Esophagus squamous epithelium (tissue), 5 donors: ENCODE results near the gene NUP210. TPM values are rescaled to one million over a fixed set of nuclear protein-coding genes. Genes with fewer than 3 reads are reported as not detected.

ENCODE experiments used
- DNase-seq: peaks from one replicate; lab custom pipeline; 2025; lab: John Stamatoyannopoulos, UW
- H3K27ac ChIP-seq, 4 donors: fragments of 200-600 bp; sonication (generic); one replicate each; pipeline ENCODE4 v1.5.1; 2016 to 2019; ENCODE audit warnings: mild to moderate bottlenecking in 1 of 4
- H3K27me3 ChIP-seq, 4 donors: fragments of 200-600 bp; sonication (generic); 1 replicate in 3 of 4; 2 replicates in 1 of 4; pipeline versions ENCODE4 v1.5.1 to v1.6.0; 2017 to 2021; ENCODE audit warnings: antibody characterized with exemption in 1 of 4
- H3K36me3 ChIP-seq, 3 donors: fragments of 200-600 bp; sonication (generic); one replicate each; pipeline ENCODE4 v1.5.1; 2016 to 2019
- H3K4me1 ChIP-seq, 3 donors: fragments of 200-600 bp; sonication (generic); one replicate each; pipeline ENCODE4 v1.5.1; 2017 to 2019
- H3K4me3 ChIP-seq, 4 donors: fragments of 200-600 bp; sonication (generic); 1 replicate in 3 of 4; 2 replicates in 1 of 4; pipeline ENCODE4 v1.5.1; 2016 to 2019; ENCODE audit warnings: mild to moderate bottlenecking in 2 of 4, moderate library complexity in 1 of 4
- H3K9me3 ChIP-seq, 3 donors: fragments of 200-600 bp; sonication (generic); one replicate each; pipeline ENCODE4 v1.5.1; 2016 to 2019
- POLR2A ChIP-seq, 4 donors: fragments of 450-650 bp; IDR thresholded peaks; one replicate each; pipeline ENCODE4 v1.6.1; 2017; ENCODE audit warnings: antibody characterized with exemption in 4 of 4, mild to moderate bottlenecking in 4 of 4, moderate library complexity in 3 of 4
- WGBS, 2 donors: methylation state at CpG; one replicate each; pipeline ENCODE4 v1.1.5; 2018; 5-methylcytosine and 5-hydroxymethylcytosine counted together
- intact Hi-C: fragments of 100-400 bp; cut with DNase I; formaldehyde crosslinking; loops from one replicate; pipeline ENCODE4 v1.15.0; 2022
- total RNA-seq, 4 donors: library from RNA; depleted of rRNA; stranded (reverse); fragments of >200 nt; gene quantifications; one replicate each; pipeline ENCODE4 v1.1.0, GENCODE V29; 2016
- TF ChIP-seq, protein P1 (sequence below), 6 experiments: fragments of 450-650 bp in 4 of 6; fragments of 200-600 bp in 2 of 6; sonication (generic) in 2 of 6; IDR thresholded peaks; one replicate each; pipeline ENCODE4 v1.5.1; 2016 to 2019; ENCODE audit warnings: antibody characterized with exemption in 6 of 6, mild to moderate bottlenecking in 4 of 6, moderate library complexity in 4 of 6
- donor health status: DM: yes; HTN: yes; CAD: no.

The NUP210 gene
- total RNA-seq, 4 donors from 2014 or later = 7.2 to 14.5 (median 9.4) TPM

DNA sequence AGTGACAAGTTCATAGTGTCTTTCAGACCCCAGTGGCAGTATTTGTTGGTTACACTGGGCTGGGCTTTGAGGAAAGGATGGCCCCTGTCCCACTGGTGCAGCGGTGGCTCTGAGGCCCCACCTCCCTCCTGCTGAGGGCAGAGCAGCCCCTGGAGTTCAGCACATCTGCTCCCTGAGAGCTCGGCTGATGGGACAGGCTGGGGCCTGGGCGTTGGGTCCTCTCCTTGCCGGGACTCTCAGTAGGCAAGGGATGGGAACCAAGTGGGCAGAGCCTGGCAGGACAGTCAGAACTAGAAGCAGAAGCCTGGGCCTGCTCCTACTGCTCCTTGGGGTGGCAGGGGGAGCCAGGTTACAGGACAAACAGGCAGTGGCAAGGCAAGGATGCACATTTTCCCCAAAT is 114.5 kb downstream of the NUP210 start:
- no peaks in the 10 kb centered on the region for H3K36me3 ChIP-seq
- no peak for DNase-seq
- WGBS, 2 donors = no CpG with 5 or more reads among the region's 4 CpGs
- intact Hi-C loops = no loop called here
- H3K27ac ChIP-seq = no peak overlapping the region
- no peak for TF ChIP-seq POLR2A (IDR thresholded peaks at IDR 0.05)
- TF ChIP-seq, protein P1, sequence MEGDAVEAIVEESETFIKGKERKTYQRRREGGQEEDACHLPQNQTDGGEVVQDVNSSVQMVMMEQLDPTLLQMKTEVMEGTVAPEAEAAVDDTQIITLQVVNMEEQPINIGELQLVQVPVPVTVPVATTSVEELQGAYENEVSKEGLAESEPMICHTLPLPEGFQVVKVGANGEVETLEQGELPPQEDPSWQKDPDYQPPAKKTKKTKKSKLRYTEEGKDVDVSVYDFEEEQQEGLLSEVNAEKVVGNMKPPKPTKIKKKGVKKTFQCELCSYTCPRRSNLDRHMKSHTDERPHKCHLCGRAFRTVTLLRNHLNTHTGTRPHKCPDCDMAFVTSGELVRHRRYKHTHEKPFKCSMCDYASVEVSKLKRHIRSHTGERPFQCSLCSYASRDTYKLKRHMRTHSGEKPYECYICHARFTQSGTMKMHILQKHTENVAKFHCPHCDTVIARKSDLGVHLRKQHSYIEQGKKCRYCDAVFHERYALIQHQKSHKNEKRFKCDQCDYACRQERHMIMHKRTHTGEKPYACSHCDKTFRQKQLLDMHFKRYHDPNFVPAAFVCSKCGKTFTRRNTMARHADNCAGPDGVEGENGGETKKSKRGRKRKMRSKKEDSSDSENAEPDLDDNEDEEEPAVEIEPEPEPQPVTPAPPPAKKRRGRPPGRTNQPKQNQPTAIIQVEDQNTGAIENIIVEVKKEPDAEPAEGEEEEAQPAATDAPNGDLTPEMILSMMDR (IDR thresholded peaks at IDR 0.05) = no peak
- H3K9me3 ChIP-seq = no peaks in the 10 kb centered on the region
- H3K4me3 ChIP-seq = no peak overlapping the region
- peaks cover 0 to 3% (median 0%) of the 10 kb centered on the region in 4 donors for H3K27me3 ChIP-seq
- peaks cover 0 to 6% (median 5%) of the 10 kb centered on the region in 3 donors for H3K4me1 ChIP-seq

DNA sequence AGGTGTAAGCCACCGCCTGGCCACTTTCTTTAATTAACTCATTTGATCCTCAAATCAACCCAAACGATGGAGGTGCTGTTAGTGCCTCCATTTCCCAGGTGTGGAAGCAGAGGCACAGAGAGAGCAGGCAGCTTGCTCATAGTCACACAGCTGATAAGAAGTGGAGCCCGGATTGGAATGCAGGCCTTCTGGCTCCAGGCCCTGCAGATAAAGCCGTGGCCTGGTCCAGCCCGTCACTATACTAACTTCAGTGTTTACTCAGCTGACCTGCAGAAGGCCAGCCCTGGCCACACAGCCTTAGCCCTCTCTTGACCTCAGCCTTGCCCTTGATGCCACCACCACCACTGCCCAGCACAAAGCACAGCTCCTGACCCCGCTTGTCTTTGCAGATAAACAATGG is 116.7 kb downstream of the NUP210 start:
- TF ChIP-seq, protein P1 (IDR thresholded peaks at IDR 0.05) = no peak
- TF ChIP-seq POLR2A (IDR thresholded peaks at IDR 0.05) = no peak
- no peak for DNase-seq
- H3K27me3 ChIP-seq = peaks cover 0 to 16% (median 0%) of the 10 kb centered on the region in 4 donors
- WGBS, 2 donors = 74 to 80% methylated on average over 3 to 4 of the region's 6 CpGs
- no peaks in the 10 kb centered on the region for H3K9me3 ChIP-seq
- no peak overlapping the region for H3K4me3 ChIP-seq
- H3K36me3 ChIP-seq = no peaks in the 10 kb centered on the region
- peaks cover 0 to 6% (median 5%) of the 10 kb centered on the region in 3 donors for H3K4me1 ChIP-seq
- no peak overlapping the region for H3K27ac ChIP-seq
- intact Hi-C loops = no loop called here

DNA sequence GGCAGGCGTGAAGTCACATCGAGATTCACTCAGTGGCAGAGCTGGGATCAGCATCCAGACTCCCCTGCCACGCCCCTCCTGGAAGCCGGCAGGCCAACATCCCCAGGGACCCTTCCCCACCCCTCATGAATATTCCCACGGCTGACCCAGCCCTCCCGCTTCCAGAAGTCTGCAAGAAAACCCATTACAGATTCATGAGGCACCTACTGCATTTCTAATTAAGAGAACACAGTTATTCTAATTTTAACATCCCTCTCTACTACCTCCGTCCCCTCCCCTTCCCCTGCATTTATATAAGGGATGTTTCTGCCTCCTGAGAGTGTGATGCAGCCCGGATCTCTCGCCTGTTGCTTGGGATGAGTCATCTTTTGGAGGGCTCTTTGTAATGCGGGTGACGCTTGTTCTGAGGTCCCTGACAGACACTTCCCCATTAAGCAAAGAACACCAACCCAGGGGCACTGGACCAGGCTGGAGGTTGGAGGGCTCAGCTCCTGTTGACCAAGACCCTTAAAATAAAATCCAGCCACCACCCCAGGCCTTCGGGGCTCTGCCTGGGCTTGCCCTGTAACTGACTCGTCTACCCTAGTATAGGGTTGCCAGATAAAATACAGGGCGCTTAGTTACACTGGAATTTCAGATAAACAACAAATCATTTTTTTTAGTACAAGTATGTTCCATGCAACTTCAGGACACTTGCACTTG is 118.7 kb downstream of the NUP210 start:
- Histone ChIP-seq H3K4me3 (no peak overlapping the region), H3K9me3 (no peaks in the 10 kb centered on the region), H3K36me3 (no peaks in the 10 kb centered on the region), H3K27me3 (peaks cover 0 to 28% (median 0%) of the 10 kb centered on the region in 4 donors), H3K27ac (no peak overlapping the region), H3K4me1 (peaks cover 0 to 6% (median 5%) of the 10 kb centered on the region in 3 donors)
- TF ChIP-seq, protein P1 (IDR thresholded peaks at IDR 0.05) = no peak
- TF ChIP-seq POLR2A (IDR thresholded peaks at IDR 0.05) = no peak
- intact Hi-C loops = no loop called here
- no peak for DNase-seq
- WGBS, 2 donors = 28 to 29% methylated on average over 14 of the region's 14 CpGs

DNA sequence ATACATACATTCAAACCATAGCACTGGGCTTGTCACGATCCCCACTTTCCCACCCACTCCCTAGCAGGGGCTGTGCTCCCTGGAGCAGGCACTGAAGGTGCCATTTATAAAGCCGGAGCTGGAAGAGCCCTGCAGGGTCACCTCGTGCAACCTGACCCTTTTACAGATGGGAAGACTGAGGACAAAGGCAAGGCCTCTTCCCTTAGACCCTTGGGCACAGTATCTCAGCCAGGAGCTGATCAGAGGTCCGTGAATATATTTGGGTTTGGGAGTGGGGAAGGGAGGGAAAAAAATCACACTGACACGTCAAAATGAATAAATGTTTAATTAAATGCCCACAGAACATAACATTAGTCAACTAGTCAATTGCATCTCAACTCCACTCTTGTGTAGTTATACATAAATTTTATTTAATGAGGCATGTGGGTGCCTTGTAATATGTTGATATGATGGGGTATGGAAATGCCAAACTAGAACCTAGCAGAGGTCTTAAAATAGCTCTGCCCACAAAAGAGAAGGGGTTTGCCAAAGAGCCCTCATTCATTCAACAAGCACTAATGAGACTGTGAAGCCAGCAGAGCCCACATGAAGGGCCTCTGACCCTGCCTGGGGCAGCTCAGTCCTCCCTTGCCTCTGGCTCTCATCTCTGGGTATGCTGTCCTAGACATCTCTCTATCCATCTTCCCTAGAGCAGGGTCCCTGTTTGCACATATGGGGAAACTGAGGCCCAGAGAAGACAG is 119.4 kb downstream of the NUP210 start:
- intact Hi-C loops = no loop called here
- WGBS, 2 donors = 43 to 58% methylated on average over 2 to 5 of the region's 5 CpGs
- no peak for TF ChIP-seq POLR2A (IDR thresholded peaks at IDR 0.05)
- TF ChIP-seq, protein P1 (IDR thresholded peaks at IDR 0.05) = no peak

More for the DNA sequence above, 119.4 kb downstream of the NUP210 start:
- no peak for DNase-seq
- Histone ChIP-seq H3K9me3 (no peaks in the 10 kb centered on the region), H3K4me3 (no peak overlapping the region), H3K36me3 (no peaks in the 10 kb centered on the region), H3K4me1 (peaks cover 0 to 6% (median 5%) of the 10 kb centered on the region in 3 donors), H3K27ac (no peak overlapping the region), H3K27me3 (peaks cover 0 to 35% (median 0%) of the 10 kb centered on the region in 4 donors)
